ENCODE measurements around the gene TNRC6B.
"Not testable (repeated sequence)": the region's sequence is repeated elsewhere in the genome, so short reads cannot be mapped to it uniquely, and the experiment has no call there.

TNRC6B gene

DNA sequence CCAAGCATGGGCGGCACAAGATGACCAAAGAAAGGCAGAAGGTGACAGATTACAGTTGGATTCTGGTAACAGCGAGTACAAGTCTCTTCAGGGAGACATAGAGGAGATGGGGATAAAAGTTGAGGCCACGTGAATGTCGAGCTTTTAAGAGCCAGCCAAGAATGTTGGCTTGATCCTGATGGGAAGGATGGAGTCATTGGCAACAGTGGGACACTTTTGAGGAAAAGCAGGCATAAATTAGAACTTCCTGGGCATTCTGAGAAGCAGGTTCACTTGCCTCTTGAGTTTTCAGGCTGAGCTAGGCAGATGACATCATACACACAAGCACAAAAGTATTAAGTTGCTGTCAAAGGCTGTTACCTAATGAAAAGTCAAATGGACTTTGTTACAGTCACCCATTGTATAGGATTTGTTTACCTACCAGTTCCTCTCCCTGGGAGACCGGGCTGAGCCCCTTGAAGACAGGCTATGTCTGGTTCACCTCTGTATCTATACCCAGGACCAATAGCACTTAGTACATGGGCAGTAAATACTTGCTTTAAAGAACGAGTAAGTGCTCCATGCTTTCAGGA, 41.1 kb downstream of the TNRC6B start (continued):
- TF ChIP-seq EGR2 (tag by site-specific recombination; IDR thresholded peaks at IDR 0.05; ENCODE audit: low read depth) (no peak), ZEB2 (tag by site-specific recombination; IDR thresholded peaks at IDR 0.05) (no peak), ZNF549 (tag by site-specific recombination; IDR thresholded peaks at IDR 0.05) (no peak), ZNF2 (tag by site-specific recombination; IDR thresholded peaks at IDR 0.05) (0 out of 2 replicates have a peak, but pooled peaks have one; percentile 22), ZNF202 (tag by site-specific recombination; IDR thresholded peaks at IDR 0.05; ENCODE audit: borderline replicate concordance) (no peak)
- TF ChIP-seq, protein P1, sequence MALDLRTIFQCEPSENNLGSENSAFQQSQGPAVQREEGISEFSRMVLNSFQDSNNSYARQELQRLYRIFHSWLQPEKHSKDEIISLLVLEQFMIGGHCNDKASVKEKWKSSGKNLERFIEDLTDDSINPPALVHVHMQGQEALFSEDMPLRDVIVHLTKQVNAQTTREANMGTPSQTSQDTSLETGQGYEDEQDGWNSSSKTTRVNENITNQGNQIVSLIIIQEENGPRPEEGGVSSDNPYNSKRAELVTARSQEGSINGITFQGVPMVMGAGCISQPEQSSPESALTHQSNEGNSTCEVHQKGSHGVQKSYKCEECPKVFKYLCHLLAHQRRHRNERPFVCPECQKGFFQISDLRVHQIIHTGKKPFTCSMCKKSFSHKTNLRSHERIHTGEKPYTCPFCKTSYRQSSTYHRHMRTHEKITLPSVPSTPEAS (tag by site-specific recombination; IDR thresholded peaks at IDR 0.05) = no peak
- TF ChIP-seq, protein P2, sequence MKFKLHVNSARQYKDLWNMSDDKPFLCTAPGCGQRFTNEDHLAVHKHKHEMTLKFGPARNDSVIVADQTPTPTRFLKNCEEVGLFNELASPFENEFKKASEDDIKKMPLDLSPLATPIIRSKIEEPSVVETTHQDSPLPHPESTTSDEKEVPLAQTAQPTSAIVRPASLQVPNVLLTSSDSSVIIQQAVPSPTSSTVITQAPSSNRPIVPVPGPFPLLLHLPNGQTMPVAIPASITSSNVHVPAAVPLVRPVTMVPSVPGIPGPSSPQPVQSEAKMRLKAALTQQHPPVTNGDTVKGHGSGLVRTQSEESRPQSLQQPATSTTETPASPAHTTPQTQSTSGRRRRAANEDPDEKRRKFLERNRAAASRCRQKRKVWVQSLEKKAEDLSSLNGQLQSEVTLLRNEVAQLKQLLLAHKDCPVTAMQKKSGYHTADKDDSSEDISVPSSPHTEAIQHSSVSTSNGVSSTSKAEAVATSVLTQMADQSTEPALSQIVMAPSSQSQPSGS (tag by site-specific recombination; IDR thresholded peaks at IDR 0.05; ENCODE audit: low read depth) = peak; percentile 95

DNA sequence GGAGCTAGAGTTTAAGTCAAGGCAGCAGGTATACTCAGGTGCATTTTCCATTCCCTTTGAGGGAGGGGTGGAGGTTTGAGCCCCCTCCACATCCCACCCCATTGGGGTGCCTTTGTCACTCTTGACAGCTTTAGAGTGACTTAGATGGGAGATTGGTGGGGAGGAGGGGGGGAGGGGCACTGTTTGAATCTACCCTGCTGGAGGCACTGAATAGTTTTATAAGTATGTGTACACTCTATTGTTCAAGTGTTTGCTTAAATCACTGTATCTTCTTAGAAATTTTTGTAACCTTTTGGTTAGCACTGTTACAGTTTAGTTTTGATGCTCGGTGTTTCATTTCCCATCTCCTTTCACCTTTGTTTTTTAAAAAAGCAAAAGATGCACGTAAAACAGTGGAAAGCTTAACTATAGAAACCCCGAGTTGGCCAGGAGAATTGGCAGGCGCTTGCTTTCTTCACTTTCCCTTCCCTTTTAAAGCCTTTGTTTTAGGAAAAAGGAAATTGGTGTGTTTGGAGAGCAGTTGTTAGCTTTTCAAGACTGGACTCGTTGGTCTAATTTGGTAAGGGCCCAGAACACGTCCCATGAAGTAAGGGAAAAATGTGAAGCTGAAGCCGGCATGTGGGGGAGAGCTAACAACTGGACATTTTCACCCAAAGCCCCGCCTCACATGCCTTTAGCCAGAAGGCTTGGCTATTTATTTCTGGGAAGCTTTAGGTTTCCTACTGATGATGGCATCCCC, 42.8 kb downstream of the TNRC6B start:
- Histone ChIP-seq H3K36me3 (ENCODE audit: control insufficient read depth in 2 of 2, insufficient read depth in 1 of 2, low read length in 2 of 2) (no peaks in the 10 kb centered on the region; a peak in 1 of 3 replicates), H3K4me3 (ENCODE audit: low read depth, low read length) (no peak overlapping the region), H3K9me3 (ENCODE audit: control insufficient read depth, insufficient read depth, low read depth, low read length) (no peaks in the 10 kb centered on the region), H3K4me1 (ENCODE audit: control insufficient read depth, insufficient read depth, low read length) (peaks cover 11% of the 10 kb centered on the region), H3K27ac (ENCODE audit: extremely low read depth, low read depth, low read length) (no peak overlapping the region)
- ChIA-PET CTCF (interaction anchor here (0.7 to 1.1 kb wide), 4 partner anchors 10 to 27 kb away, joined by 3 to 4 read pairs (median 3); no protein-coding TSS in a partner anchor), POLR2A (interaction anchor here (0.7 kb wide), 1 partner anchor 17 kb away, joined by 3 read pairs; no protein-coding TSS in a partner anchor)
- TF ChIP-seq, protein P3, sequence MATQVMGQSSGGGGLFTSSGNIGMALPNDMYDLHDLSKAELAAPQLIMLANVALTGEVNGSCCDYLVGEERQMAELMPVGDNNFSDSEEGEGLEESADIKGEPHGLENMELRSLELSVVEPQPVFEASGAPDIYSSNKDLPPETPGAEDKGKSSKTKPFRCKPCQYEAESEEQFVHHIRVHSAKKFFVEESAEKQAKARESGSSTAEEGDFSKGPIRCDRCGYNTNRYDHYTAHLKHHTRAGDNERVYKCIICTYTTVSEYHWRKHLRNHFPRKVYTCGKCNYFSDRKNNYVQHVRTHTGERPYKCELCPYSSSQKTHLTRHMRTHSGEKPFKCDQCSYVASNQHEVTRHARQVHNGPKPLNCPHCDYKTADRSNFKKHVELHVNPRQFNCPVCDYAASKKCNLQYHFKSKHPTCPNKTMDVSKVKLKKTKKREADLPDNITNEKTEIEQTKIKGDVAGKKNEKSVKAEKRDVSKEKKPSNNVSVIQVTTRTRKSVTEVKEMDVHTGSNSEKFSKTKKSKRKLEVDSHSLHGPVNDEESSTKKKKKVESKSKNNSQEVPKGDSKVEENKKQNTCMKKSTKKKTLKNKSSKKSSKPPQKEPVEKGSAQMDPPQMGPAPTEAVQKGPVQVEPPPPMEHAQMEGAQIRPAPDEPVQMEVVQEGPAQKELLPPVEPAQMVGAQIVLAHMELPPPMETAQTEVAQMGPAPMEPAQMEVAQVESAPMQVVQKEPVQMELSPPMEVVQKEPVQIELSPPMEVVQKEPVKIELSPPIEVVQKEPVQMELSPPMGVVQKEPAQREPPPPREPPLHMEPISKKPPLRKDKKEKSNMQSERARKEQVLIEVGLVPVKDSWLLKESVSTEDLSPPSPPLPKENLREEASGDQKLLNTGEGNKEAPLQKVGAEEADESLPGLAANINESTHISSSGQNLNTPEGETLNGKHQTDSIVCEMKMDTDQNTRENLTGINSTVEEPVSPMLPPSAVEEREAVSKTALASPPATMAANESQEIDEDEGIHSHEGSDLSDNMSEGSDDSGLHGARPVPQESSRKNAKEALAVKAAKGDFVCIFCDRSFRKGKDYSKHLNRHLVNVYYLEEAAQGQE (tag by site-specific recombination; IDR thresholded peaks at IDR 0.05) = no peak
- TF ChIP-seq PRDM1 (tag by site-specific recombination; IDR thresholded peaks at IDR 0.05) = peak; percentile 41; the same call in 1 of the 2 replicates

DNA sequence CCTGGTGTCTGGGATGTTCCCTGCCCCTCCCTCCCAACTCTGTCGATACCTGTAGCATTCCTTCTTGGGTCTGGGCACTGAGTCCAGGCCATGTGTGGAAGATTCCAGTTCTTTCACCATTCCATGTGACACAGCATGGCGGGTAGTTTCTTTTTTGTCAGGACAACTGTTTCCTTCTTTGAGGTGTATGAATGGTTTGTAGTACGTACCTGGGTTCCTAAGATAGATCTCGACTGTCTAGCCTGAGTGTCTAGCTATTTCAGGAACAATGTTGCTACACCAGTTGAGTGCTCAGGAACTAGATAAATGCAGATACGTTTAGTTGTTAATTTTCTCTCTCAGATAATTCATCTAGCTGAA, 43.3 kb downstream of the TNRC6B start:
- POLR2A ChIA-PET = interaction anchor here (0.7 kb wide), 1 partner anchor 670 kb away, joined by 3 read pairs; no protein-coding TSS in a partner anchor
- peaks cover 11% of the 10 kb centered on the region for H3K4me1 ChIP-seq (ENCODE audit: control insufficient read depth, insufficient read depth, low read length)
- no peak overlapping the region for H3K4me3 ChIP-seq (ENCODE audit: low read depth, low read length)
- CTCF ChIA-PET = interaction anchor here (0.7 to 1.1 kb wide), 3 partner anchors 11 to 27 kb away, joined by 3 to 4 read pairs (median 3); no protein-coding TSS in a partner anchor
- H3K36me3 ChIP-seq (ENCODE audit: control insufficient read depth in 2 of 2, insufficient read depth in 1 of 2, low read length in 2 of 2) = no peaks in the 10 kb centered on the region; a peak in 1 of 3 replicates
- no peak overlapping the region for H3K27ac ChIP-seq (ENCODE audit: extremely low read depth, low read depth, low read length)
- no peak for TF ChIP-seq ZNF701 (tag by site-specific recombination; IDR thresholded peaks at IDR 0.05)
- TF ChIP-seq, protein P4, sequence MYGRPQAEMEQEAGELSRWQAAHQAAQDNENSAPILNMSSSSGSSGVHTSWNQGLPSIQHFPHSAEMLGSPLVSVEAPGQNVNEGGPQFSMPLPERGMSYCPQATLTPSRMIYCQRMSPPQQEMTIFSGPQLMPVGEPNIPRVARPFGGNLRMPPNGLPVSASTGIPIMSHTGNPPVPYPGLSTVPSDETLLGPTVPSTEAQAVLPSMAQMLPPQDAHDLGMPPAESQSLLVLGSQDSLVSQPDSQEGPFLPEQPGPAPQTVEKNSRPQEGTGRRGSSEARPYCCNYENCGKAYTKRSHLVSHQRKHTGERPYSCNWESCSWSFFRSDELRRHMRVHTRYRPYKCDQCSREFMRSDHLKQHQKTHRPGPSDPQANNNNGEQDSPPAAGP (tag by site-specific recombination; IDR thresholded peaks at IDR 0.05) = no peak
- TF ChIP-seq, protein P5, sequence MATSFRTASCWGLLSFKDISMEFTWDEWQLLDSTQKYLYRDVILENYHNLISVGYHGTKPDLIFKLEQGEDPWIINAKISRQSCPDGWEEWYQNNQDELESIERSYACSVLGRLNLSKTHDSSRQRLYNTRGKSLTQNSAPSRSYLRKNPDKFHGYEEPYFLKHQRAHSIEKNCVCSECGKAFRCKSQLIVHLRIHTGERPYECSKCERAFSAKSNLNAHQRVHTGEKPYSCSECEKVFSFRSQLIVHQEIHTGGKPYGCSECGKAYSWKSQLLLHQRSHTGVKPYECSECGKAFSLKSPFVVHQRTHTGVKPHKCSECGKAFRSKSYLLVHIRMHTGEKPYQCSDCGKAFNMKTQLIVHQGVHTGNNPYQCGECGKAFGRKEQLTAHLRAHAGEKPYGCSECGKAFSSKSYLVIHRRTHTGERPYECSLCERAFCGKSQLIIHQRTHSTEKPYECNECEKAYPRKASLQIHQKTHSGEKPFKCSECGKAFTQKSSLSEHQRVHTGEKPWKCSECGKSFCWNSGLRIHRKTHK (tag by site-specific recombination; IDR thresholded peaks at IDR 0.05) = no peak
- TF ChIP-seq ZNF16 (tag by site-specific recombination; IDR thresholded peaks at IDR 0.05; ENCODE audit: low read depth) = no peak
- H3K9me3 ChIP-seq (ENCODE audit: control insufficient read depth, insufficient read depth, low read depth, low read length) = no peaks in the 10 kb centered on the region

DNA sequence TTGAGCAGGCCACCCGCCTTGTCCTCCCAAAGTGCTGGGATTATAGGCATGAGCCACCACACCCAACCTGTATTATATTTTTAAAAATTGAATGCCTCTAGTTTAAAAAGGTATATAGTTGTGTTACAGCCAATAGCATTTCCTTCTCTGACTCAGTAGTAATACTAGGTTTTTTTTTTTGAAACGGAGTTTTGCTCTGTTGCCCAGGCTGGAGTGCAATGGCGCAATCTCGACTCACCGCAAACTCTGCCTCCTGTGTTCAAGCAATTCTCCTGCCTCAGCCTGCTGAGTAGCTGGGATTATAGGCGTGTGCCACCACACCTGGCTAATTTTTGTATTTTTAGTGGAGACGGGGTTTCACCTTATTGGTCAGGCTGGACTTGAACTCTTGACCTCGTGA, 45.3 kb downstream of the TNRC6B start:
- peaks cover 11% of the 10 kb centered on the region for H3K4me1 ChIP-seq (ENCODE audit: control insufficient read depth, insufficient read depth, low read length)
- POLR2A ChIA-PET; H3K27ac ChIP-seq (ENCODE audit: extremely low read depth, low read depth, low read length); H3K4me3 ChIP-seq (ENCODE audit: low read depth, low read length); H3K36me3 ChIP-seq (ENCODE audit: control insufficient read depth in 2 of 2, insufficient read depth in 1 of 2, low read length in 2 of 2); CTCF ChIA-PET; H3K9me3 ChIP-seq (ENCODE audit: control insufficient read depth, insufficient read depth, low read depth, low read length): not testable (repeated sequence)
